HPDE6-E6E7 (cell line): ENCODE results near the gene C13orf46.

ENCODE experiments used
- DNase-seq: peaks from one replicate; pipeline ENCODE4 v3.0.0; 2011; ENCODE audit warnings: missing footprints; ENCODE audit errors: extremely low spot score

The C13orf46 gene

GRCh38 chr13:113971471-113972231 lies 2.2 kb downstream of the C13orf46 start:
- no peak for DNase-seq

GRCh38 chr13:113970810-113971470 lies 2.9 kb downstream of the C13orf46 start:
- peak; percentile 58 for DNase-seq

- DNase-seq: no peak
These were observed 3.8 kb downstream of the C13orf46 start for GRCh38 chr13:113969973-113970611.

- no peak for DNase-seq
These were observed 4.4 kb downstream of the C13orf46 start for GRCh38 chr13:113969311-113969972.

GRCh38 chr13:113968463-113969310 lies 5.2 kb downstream of the C13orf46 start:
- no peak for DNase-seq

- no peak for DNase-seq
These were observed 6.0 kb downstream of the C13orf46 start for GRCh38 chr13:113967729-113968462.

GRCh38 chr13:113967206-113967720 lies 6.6 kb downstream of the C13orf46 start:
- DNase-seq: no peak

GRCh38 chr13:113965968-113966884 lies 7.7 kb downstream of the C13orf46 start:
- no peak for DNase-seq

- no peak for DNase-seq
These were observed 8.4 kb downstream of the C13orf46 start for GRCh38 chr13:113965383-113965874.

- DNase-seq: no peak
These were observed 9.5 kb downstream of the C13orf46 start for GRCh38 chr13:113964251-113964995.

GRCh38 chr13:113963376-113963775 lies 10.5 kb downstream of the C13orf46 start:
- DNase-seq: no peak

- no peak for DNase-seq
These were observed 10.9 kb downstream of the C13orf46 start for GRCh38 chr13:113962975-113963374.

GRCh38 chr13:113962386-113962785 lies 11.5 kb downstream of the C13orf46 start:
- DNase-seq: no peak

GRCh38 chr13:113960276-113960948 lies 13.5 kb downstream of the C13orf46 start:
- no peak for DNase-seq

GRCh38 chr13:113959198-113959597 lies 14.7 kb downstream of the C13orf46 start:
- no peak for DNase-seq

- no peak for DNase-seq
These were observed 15.5 kb downstream of the C13orf46 start for GRCh38 chr13:113958373-113958772.

- DNase-seq: no peak
These were observed 17.3 kb downstream of the C13orf46 start for GRCh38 chr13:113956571-113956970.

GRCh38 chr13:113955691-113956090 lies 18.2 kb downstream of the C13orf46 start:
- no peak for DNase-seq
